Cortex of kidney (tissue), 1 donor: Measurements from ENCODE around the gene EPRS1.
"Not testable (repeated sequence)": the region's sequence is repeated elsewhere in the genome, so short reads cannot be mapped to it uniquely, and the experiment has no call there.

Experiments
- DNase-seq: peaks from one replicate; lab custom pipeline; 2025; lab: John Stamatoyannopoulos, UW

The EPRS1 gene

DNA sequence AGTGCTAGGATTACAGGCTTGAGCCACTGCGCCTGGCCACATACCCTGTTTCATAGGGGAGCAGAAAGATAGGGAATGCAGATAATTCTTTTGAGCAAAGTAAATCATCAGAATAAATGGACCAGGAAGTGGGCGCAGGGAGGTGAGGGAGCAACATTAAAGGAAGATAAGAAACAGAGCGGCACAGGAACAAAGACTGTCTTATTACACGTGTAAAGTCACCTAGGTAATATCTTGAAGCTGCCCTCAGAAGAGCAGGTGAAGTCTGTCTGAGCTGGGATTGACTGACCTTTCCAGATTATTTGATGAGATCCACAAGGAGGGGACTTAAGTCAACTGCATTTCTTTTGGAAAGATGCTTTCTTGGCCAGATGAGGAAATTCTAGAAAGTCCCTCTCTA, 7.7 kb downstream of the EPRS1 start:
- DNase-seq, result no peak

DNA sequence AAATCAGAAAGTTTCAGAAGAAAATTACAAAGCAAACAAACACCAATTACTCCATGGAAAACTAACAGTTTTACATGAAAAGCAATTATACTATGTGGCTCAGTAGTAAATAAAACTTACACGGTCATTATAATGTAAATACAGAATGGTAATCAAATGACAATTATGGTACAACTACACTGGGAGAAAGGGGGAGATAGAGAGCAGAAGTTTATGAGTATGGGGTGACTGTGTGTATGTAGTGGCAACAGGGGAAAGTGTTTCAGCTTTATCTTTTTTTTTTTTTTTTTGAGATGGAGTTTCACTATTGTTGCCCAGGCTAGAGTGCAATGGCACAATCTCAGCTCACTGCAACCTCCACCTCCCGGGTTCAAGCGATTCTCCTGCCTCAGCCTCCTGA, 8.5 kb downstream of the EPRS1 start:
- DNase-seq, result not testable (repeated sequence)

GRCh38 chr1:220032911-220033310, 13.4 kb downstream of the EPRS1 start:
- DNase-seq, result no peak

DNA sequence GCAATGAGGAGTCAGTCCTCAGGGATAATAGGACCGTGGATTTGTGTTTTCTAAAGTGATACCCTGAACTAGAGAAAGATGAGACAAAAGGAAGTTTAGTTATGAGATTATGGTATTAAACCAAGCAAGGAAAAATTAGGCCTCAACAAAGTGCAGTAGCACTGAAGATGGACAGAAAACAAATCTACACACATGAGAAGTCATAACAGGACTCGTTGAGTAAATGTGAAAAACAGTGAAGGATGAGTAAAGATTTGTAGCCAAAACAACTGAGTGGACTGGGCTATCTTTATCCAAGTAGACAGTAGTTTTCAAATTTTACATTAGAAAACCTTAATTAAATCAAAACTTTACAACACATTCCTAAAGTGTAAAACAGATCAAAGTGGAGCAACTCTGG, 15.0 kb downstream of the EPRS1 start:
- DNase-seq, result no peak

DNA sequence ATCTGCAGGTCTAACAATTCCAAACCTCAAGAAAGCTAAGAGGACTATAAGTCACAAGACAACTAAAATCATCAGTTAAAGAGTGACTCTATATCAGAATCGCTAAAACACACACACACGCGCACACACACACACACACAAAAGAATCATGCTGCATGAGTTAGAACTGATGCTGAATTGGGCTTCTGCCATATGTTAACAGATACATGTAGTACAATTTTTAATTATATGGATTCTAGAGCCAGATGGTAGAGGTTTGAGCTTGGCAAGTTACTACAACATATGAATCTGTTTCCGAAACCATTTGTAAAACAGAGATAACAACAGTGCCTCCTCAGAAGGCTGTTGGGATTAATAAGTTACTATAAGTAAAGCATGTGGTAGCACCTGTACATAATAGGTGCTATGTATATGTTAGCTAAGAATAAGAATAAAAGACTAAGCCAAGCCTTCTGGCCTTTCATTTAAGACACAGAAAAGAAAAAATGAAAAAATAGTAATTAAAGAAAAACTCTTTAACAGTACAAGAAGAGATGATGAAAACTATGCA, 17.9 kb downstream of the EPRS1 start:
- DNase-seq, result no peak

DNA sequence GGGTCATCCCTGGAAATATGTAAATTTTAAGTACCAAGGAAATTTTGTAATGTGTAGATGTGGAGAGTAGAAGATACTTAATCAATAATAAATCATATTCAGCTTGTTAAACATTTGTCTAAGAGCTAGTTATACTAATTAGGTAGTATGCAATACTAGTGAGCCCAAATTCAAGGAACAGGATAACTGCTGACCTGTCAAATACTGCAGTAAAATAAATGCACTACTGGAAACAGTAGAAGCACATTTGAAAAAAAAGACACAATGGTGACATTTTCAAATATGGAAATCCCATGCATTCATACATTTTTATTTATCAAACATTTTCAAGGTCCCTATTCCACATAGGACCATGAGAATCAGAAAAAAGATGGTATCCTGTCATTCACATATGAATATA, 27.2 kb downstream of the EPRS1 start:
- no peak for DNase-seq

DNA sequence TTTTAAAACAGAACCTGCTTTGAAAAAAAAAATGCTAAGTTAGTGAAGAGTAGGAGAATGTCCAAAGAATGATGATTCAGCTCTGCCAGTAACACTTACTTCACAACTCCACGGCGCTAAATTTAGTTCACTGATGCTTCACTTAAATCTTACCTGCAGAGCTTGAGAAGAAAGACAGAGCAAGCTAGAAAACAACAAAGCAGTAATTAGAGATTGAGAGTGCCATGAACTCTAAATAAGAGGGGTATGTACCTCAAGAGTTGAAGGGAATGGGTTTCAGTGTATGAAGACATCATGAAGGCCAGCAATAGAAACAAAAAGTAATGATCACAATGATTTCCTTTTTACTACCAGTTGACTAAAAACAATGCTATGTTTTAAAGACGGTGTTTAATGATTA, 32.8 kb downstream of the EPRS1 start:
- DNase-seq, result no peak

DNA sequence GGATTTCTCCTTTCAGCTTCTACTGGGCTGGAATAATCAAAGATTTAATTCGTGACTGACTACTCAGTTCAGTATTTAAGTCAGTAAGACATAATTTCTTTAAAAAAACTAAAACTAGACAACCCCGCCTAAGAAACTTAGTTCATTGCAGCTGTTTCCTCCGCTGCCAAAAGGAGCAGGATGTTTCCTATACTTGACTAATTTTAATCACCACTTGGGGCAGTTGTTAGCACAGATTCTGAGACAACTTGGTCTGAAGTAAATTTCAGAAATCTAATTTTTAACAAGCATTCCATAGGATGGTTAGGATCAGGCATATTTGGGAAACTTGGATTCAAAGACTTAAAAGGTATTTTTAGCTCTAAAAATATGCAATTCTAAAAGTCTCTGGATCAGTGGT, 34.0 kb downstream of the EPRS1 start:
- DNase-seq, result no peak

GRCh38 chr1:220011620-220012019, 34.7 kb downstream of the EPRS1 start:
- no peak for DNase-seq

GRCh38 chr1:220007438-220007837, 38.9 kb downstream of the EPRS1 start:
- DNase-seq, result no peak

- no peak for DNase-seq
These were observed 40.8 kb downstream of the EPRS1 start for GRCh38 chr1:220005489-220005888.

DNA sequence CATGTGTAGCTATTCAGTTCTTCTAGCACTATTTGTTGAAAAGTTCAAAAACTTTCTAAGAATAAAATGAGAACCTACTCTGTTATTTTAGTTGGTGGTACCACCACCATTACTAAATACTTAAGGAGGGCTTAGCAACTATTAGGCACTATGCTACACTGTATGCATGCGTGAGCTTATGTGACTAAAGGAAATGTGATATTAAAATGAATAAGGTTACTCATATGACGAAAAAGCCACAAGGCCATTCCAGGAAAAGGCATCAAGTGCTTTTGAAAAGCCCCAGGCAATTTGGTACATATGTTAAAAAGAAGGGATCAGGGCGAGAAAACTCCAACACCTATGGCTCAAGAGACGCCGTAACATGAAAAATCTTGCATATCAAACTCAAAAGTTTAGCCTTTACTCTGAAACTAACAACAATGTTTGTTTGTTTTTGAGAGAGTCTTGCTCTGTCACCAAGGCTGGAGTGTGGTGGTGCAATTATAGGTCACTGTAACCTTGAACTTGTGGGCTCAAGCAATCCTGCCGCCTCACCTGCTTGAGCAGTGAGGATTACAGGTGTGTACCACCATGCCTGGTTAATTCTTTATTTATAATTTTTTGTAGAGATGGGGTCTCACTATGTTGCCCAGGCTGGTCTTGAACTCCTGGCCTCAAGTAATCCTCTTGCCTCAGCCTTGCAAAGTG, 42.5 kb downstream of the EPRS1 start:
- DNase-seq, result no peak

DNA sequence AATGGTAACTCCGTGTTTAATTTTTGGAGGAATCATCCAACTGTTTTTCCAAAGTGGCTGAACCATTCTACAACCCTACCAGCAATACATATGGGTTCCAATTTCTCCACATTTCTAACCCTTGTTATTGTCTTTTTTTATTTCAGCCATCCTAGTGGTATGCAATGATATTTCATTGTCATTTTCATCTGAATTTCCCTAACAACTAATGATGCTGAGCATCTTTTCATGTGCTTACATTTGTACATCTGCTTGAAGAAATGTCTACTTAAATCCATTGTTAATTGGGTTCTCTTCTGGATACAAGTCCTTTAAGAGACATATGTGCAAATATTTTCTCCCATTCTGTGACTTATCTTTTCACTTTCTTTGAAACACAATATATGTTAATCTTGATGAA, 43.3 kb downstream of the EPRS1 start:
- no peak for DNase-seq

GRCh38 chr1:220001095-220001501, 45.2 kb downstream of the EPRS1 start:
- DNase-seq, result no peak

- DNase-seq, result no peak
These were observed 46.5 kb downstream of the EPRS1 start for GRCh38 chr1:219999821-220000220.
